Suprapubic skin (tissue), 4 donors: ENCODE measurements around the gene LRRFIP1. TPM values are rescaled to one million over a fixed set of nuclear protein-coding genes. Genes with fewer than 3 reads are reported as not detected.
"Not testable (repeated sequence)": the region's sequence is repeated elsewhere in the genome, so short reads cannot be mapped to it uniquely, and the experiment has no call there.

Experiments used
- DNase-seq, 2 donors: peaks; one replicate each; pipeline ENCODE4 v3.0.0-alpha.2; 2019; ENCODE audit warnings: low spot score in 2 of 2
- H3K27ac ChIP-seq: fragments of 200-600 bp; sonication (generic); one replicate; pipeline ENCODE4 v1.5.1; 2019
- H3K27me3 ChIP-seq: fragments of 200-600 bp; sonication (generic); one replicate; pipeline ENCODE4 v1.5.1; 2019
- H3K36me3 ChIP-seq: fragments of 200-600 bp; sonication (generic); one replicate; pipeline ENCODE4 v1.5.1; 2019
- H3K4me1 ChIP-seq: fragments of 200-600 bp; sonication (generic); one replicate; pipeline ENCODE4 v1.5.1; 2019
- H3K4me3 ChIP-seq: fragments of 200-600 bp; sonication (generic); one replicate; pipeline ENCODE4 v1.5.1; 2019; ENCODE audit warnings: mild to moderate bottlenecking
- H3K9me3 ChIP-seq: fragments of 200-600 bp; sonication (generic); one replicate; pipeline ENCODE4 v1.5.1; 2019
- CTCF ChIP-seq, 2 donors: fragments of 200-600 bp in 1 of 2; fragments of 450-650 bp in 1 of 2; sonication (generic) in 1 of 2; IDR thresholded peaks; one replicate each; pipeline ENCODE4 v1.5.1; 2016 to 2019; ENCODE audit warnings: antibody characterized with exemption in 2 of 2, mild to moderate bottlenecking in 1 of 2, moderate library complexity in 1 of 2
- EP300 ChIP-seq: sonication (generic); formaldehyde crosslinking; IDR thresholded peaks from one replicate; pipeline ENCODE4 v1.6.1; 2017; ENCODE audit warnings: antibody characterized with exemption
- POLR2A ChIP-seq, 2 donors: fragments of 450-650 bp; IDR thresholded peaks; one replicate each; pipeline ENCODE4 v1.6.1; 2017; ENCODE audit warnings: antibody characterized with exemption in 2 of 2, mild to moderate bottlenecking in 2 of 2, moderate library complexity in 2 of 2
- POLR2AphosphoS5 ChIP-seq, 3 donors: sonication (generic); formaldehyde crosslinking; IDR thresholded peaks; one replicate each; pipeline ENCODE4 v1.6.1; 2017; ENCODE audit warnings: antibody characterized with exemption in 3 of 3
- WGBS: methylation state at CpG from one replicate; pipeline ENCODE4 v1.1.5; 2018; 5-methylcytosine and 5-hydroxymethylcytosine counted together
- total RNA-seq, 4 donors: library from RNA; depleted of rRNA; stranded (reverse); fragments of >200 nt; gene quantifications; one replicate each; pipeline ENCODE4 v1.1.0, GENCODE V29; 2016

LRRFIP1 gene
- total RNA-seq, 4 donors from 2014 or later, result 100 to 150 (median 109) TPM

GRCh38 chr2:237760506-237761502 lies 133.4 kb downstream of the LRRFIP1 start:
- H3K27ac ChIP-seq, result no peak overlapping the region
- WGBS, result 93% methylated on average over 23 of the region's 23 CpGs
- TF ChIP-seq POLR2AphosphoS5 (IDR thresholded peaks at IDR 0.05) (no peak), EP300 (no peak), CTCF (IDR thresholded peaks at IDR 0.05) (no peak), POLR2A (IDR thresholded peaks at IDR 0.05) (no peak)
- DNase-seq, result no peak
- no peaks in the 10 kb centered on the region for H3K4me1 ChIP-seq
- H3K36me3 ChIP-seq, result peaks cover 75% of the 10 kb centered on the region
- no peak overlapping the region for H3K4me3 ChIP-seq
- no peaks in the 10 kb centered on the region for H3K9me3 ChIP-seq
- H3K27me3 ChIP-seq, result no peaks in the 10 kb centered on the region

GRCh38 chr2:237762291-237763182 lies 135.2 kb downstream of the LRRFIP1 start:
- not testable (repeated sequence) for H3K27ac ChIP-seq, H3K27me3 ChIP-seq, H3K4me3 ChIP-seq, DNase-seq, H3K4me1 ChIP-seq, H3K9me3 ChIP-seq
- H3K36me3 ChIP-seq, result peaks cover 69% of the 10 kb centered on the region
- WGBS, result 90% methylated on average over 9 of the region's 9 CpGs

GRCh38 chr2:237763812-237764211 lies 136.4 kb downstream of the LRRFIP1 start:
- no peak overlapping the region for H3K27ac ChIP-seq
- no peak overlapping the region for H3K4me3 ChIP-seq
- H3K36me3 ChIP-seq, result peaks cover 60% of the 10 kb centered on the region
- no peaks in the 10 kb centered on the region for H3K9me3 ChIP-seq
- no peak for TF ChIP-seq POLR2AphosphoS5 (IDR thresholded peaks at IDR 0.05)
- no peak for DNase-seq
- 93% methylated on average over 10 of the region's 10 CpGs for WGBS
- H3K27me3 ChIP-seq, result no peaks in the 10 kb centered on the region
- peaks cover 6% of the 10 kb centered on the region for H3K4me1 ChIP-seq

GRCh38 chr2:237765122-237765521 lies 137.7 kb downstream of the LRRFIP1 start:
- H3K27me3 ChIP-seq, H3K4me3 ChIP-seq, DNase-seq, H3K9me3 ChIP-seq, H3K4me1 ChIP-seq, H3K27ac ChIP-seq: not testable (repeated sequence)
- H3K36me3 ChIP-seq, result peaks cover 60% of the 10 kb centered on the region
- 88% methylated on average over 6 of the region's 6 CpGs for WGBS

GRCh38 chr2:237765875-237766274 lies 138.5 kb downstream of the LRRFIP1 start:
- TF ChIP-seq CTCF (IDR thresholded peaks at IDR 0.05), result no peak
- no peak for TF ChIP-seq EP300
- no peak for TF ChIP-seq POLR2A (IDR thresholded peaks at IDR 0.05)
- no peak for TF ChIP-seq POLR2AphosphoS5 (IDR thresholded peaks at IDR 0.05)
- H3K36me3 ChIP-seq, result peaks cover 60% of the 10 kb centered on the region
- no peaks in the 10 kb centered on the region for H3K9me3 ChIP-seq
- no peak for DNase-seq
- 78% methylated on average over 8 of the region's 8 CpGs for WGBS
- H3K4me1 ChIP-seq, result peaks cover 6% of the 10 kb centered on the region
- no peak overlapping the region for H3K27ac ChIP-seq
- no peak overlapping the region for H3K4me3 ChIP-seq
- no peaks in the 10 kb centered on the region for H3K27me3 ChIP-seq

- no peaks in the 10 kb centered on the region for H3K9me3 ChIP-seq
- no peaks in the 10 kb centered on the region for H3K27me3 ChIP-seq
- DNase-seq, result no peak
- WGBS, result 38% methylated on average over 2 of the region's 2 CpGs
- H3K4me3 ChIP-seq, result no peak overlapping the region
- H3K27ac ChIP-seq, result no peak overlapping the region
- H3K36me3 ChIP-seq, result peaks cover 61% of the 10 kb centered on the region
- TF ChIP-seq EP300 (no peak), CTCF (IDR thresholded peaks at IDR 0.05) (no peak), POLR2A (IDR thresholded peaks at IDR 0.05) (no peak), POLR2AphosphoS5 (IDR thresholded peaks at IDR 0.05) (no peak)
- H3K4me1 ChIP-seq, result peaks cover 6% of the 10 kb centered on the region
Measured at GRCh38 chr2:237766340-237766739, 139.0 kb downstream of the LRRFIP1 start.
